Endothelial cell (in vitro differentiated cells): ENCODE data around the gene NDUFA6. TPM values are rescaled to one million over a fixed set of nuclear protein-coding genes. Genes with fewer than 3 reads are reported as not detected.
A peak's percentile ranks its signal among the peaks of the same experiment; 100 is the strongest.
"Not testable (repeated sequence)": the region's sequence is repeated elsewhere in the genome, so short reads cannot be mapped to it uniquely, and the experiment has no call there.

Experiments
- DNase-seq: peaks from one replicate; pipeline ENCODE4 v3.0.0; 2021; ENCODE audit warnings: low spot score
- H3K27ac Mint-ChIP-seq: one replicate; pipeline ENCODE4 v1.8.0; 2021; ENCODE audit warnings: mixed read lengths, inconsistent platforms; ENCODE audit not compliant: unreplicated experiment
- H3K27me3 Mint-ChIP-seq: one replicate; pipeline ENCODE4 v1.8.0; 2021; ENCODE audit warnings: mild to moderate bottlenecking, moderate library complexity, mixed read lengths, inconsistent platforms; ENCODE audit not compliant: unreplicated experiment
- H3K36me3 Mint-ChIP-seq: one replicate; pipeline ENCODE4 v1.8.0; 2021; ENCODE audit warnings: mild to moderate bottlenecking, low read depth, mixed read lengths, inconsistent platforms; ENCODE audit not compliant: unreplicated experiment
- H3K4me1 Mint-ChIP-seq: one replicate; pipeline ENCODE4 v1.8.0; 2021; ENCODE audit warnings: mild to moderate bottlenecking, mixed read lengths, inconsistent platforms; ENCODE audit not compliant: unreplicated experiment
- H3K4me3 Mint-ChIP-seq: one replicate; pipeline ENCODE4 v1.8.0; 2021; ENCODE audit warnings: mild to moderate bottlenecking, mixed read lengths, inconsistent platforms; ENCODE audit not compliant: unreplicated experiment
- H3K9me3 Mint-ChIP-seq: one replicate; pipeline ENCODE4 v1.8.0; 2021; ENCODE audit warnings: mixed read lengths, inconsistent platforms; ENCODE audit not compliant: unreplicated experiment
- CTCF ChIP-seq: fragments of 200-600 bp; sonication (generic); IDR thresholded peaks from one replicate; pipeline ENCODE4 v1.5.0; 2021; ENCODE audit warnings: antibody characterized with exemption; ENCODE audit not compliant: unreplicated experiment
- total RNA-seq: library from RNA; stranded (reverse); fragmentation: NEBNext Ultra II Directional; extraction: Animal tissue kit (Norgen Biotek cat#: 25700); gene quantifications from one replicate; pipeline ENCODE4 v1.2.1, GENCODE V29; 2021; ENCODE audit not compliant: unreplicated experiment

The NDUFA6 gene
- total RNA-seq, 1 donor from 2014 or later = 54.9 TPM

DNA sequence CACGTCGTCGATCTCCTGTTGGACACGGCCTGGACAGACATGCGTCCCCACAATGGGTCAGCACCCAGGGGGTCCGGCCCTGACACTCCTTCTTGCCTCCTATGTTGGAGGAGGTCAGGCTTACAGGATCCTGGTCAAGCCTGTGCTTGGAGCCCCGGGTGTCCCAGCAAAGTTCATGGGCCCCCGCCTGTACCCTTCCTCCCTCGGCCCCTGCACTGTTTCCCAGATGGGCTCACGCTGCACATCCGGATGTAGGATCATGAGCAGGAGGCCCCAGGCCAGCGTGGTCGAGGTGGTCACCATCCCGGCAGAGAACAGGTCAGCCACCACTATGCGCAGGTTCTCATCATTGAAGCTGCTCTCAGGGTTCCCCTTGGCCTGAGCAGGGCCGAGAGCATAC is 37.0 kb upstream of the NDUFA6 start:
- peak overlapping the region; percentile 30 for H3K27ac Mint-ChIP-seq
- peaks cover 4% of the 10 kb centered on the region for H3K27me3 Mint-ChIP-seq
- DNase-seq = no peak
- TF ChIP-seq CTCF = no peak
- no peaks in the 10 kb centered on the region for H3K9me3 Mint-ChIP-seq
- no peaks in the 10 kb centered on the region for H3K4me1 Mint-ChIP-seq
- H3K36me3 Mint-ChIP-seq = peaks cover 4% of the 10 kb centered on the region
- no peak overlapping the region for H3K4me3 Mint-ChIP-seq

GRCh38 chr22:42123529-42123928 is 33.0 kb upstream of the NDUFA6 start:
- not testable (repeated sequence) for H3K36me3 Mint-ChIP-seq, H3K9me3 Mint-ChIP-seq, H3K27me3 Mint-ChIP-seq, H3K4me3 Mint-ChIP-seq, H3K27ac Mint-ChIP-seq, DNase-seq
- peaks cover 11% of the 10 kb centered on the region for H3K4me1 Mint-ChIP-seq

DNA sequence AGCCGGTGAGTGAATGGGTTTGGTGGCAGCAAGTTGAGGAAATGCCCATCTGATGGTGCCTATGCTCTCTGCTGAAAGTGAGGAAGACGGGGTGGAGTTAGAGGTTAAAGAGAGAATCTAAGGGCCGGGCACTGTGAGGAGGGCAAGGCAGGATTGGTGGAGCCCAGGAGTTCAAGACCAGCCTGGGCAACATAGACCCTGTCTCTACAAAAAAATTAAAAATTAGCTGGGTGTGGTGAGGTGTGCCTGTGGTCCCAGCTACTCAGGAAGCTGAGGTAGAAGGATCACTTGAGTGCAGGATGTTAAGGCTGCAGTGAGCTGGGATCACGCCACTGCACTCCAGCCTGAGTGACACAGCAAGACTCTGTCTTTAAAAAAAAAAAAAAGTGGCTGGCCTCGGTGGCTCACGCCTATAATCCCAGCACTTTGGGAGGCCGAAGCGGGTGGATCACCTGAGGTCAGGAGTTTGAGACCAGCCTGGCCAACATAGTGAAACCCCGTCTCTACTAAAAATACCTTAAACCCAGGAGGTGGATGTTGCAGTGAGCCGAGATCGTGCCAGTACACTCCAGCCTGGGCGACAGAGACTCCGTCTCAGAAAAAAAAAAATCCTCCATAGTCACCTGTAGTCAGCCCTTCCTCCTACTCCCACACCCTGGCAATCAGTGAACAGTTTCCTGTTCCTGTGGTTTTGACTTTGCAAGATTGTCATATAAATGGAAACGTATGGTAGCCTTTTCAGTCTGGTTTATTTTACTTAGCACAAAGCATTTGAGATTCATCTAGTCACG is 29.9 kb upstream of the NDUFA6 start:
- H3K27me3 Mint-ChIP-seq, H3K9me3 Mint-ChIP-seq, DNase-seq, H3K27ac Mint-ChIP-seq: not testable (repeated sequence)
- Mint-ChIP-seq H3K36me3 (peaks cover 11% of the 10 kb centered on the region), H3K4me1 (peaks cover 11% of the 10 kb centered on the region), H3K4me3 (peak overlapping the region; percentile 17)

DNA sequence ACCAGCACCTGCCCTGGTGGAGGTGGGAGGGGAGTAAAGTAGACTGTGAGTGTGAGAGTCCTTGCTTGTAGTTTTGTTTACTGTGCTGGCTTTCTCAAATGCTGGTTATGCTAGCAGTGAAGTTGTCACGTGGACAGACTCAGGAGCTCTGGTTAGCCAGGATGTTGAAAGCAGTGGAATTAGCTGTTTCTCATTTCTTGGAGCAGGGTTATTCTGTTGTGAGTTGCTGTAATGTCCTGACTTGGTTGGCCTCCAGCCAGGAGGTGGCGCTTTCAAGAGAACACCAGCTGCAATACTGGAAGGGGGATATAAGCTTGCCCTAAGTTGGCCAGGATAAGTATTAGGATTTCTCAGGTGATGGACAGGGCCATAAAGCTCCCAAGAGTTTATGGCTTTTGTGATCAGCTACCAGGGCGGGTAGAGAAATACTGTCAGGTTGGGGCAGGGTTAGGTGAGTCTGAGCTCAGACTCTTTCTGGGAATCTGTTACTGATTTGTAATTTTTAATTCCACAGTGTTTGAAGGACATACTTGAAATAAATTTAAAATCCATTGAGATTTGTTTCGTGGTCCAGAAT is 26.4 kb upstream of the NDUFA6 start:
- Mint-ChIP-seq H3K27ac (no peak overlapping the region), H3K27me3 (peaks cover 3% of the 10 kb centered on the region), H3K4me1 (peaks cover 11% of the 10 kb centered on the region), H3K9me3 (no peaks in the 10 kb centered on the region), H3K4me3 (no peak overlapping the region), H3K36me3 (peaks cover 15% of the 10 kb centered on the region)
- no peak for TF ChIP-seq CTCF
- no peak for DNase-seq

DNA sequence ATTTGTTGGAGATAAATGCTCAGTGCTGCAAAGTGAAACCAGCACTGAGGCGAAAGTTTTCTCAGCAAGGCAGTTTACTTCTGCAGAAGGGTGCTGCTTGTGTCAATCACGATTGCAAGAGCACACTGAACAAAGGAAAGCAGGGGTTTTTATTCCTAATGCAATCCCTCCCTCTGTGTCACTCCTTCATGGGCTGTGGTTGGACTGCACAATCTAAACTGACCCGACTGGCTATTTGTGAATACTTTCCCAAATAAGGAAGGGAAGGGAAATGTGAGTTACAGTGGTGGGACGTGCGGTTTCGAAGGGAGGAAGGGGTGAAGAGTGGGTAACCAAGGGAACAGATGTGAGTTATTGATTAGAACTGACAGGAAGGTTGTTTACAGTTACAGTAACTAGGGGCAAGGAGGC is 24.9 kb upstream of the NDUFA6 start:
- not testable (repeated sequence) for H3K9me3 Mint-ChIP-seq, H3K4me1 Mint-ChIP-seq, H3K27ac Mint-ChIP-seq, H3K27me3 Mint-ChIP-seq, DNase-seq
- peaks cover 15% of the 10 kb centered on the region for H3K36me3 Mint-ChIP-seq
- peak overlapping the region; percentile 56 for H3K4me3 Mint-ChIP-seq

DNA sequence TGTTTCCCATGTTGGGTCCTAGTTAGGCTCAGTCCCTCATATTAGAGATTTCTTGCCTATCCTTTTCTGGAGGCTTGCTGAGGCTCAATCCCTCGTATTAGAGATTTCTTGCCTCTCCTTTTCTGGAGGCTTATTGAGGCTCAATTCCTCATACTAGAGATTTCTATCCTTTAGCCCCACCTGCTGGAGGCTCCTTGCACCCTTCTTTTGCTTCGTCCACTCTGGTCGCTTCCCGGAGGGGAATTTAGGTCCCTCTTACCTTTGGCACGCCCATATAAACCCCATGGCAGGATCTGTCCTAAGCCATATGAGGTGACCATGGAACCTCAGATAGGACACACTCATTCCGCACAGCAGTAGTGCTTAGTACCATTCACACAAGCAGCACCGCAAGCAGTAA is 24.1 kb upstream of the NDUFA6 start:
- H3K36me3 Mint-ChIP-seq = peaks cover 15% of the 10 kb centered on the region
- no peak for DNase-seq
- no peak overlapping the region for H3K27ac Mint-ChIP-seq
- peaks cover 2% of the 10 kb centered on the region for H3K27me3 Mint-ChIP-seq
- no peak for TF ChIP-seq CTCF
- H3K9me3 Mint-ChIP-seq = no peaks in the 10 kb centered on the region
- peaks cover 2% of the 10 kb centered on the region for H3K4me1 Mint-ChIP-seq
- H3K4me3 Mint-ChIP-seq = no peak overlapping the region

- DNase-seq, H3K27ac Mint-ChIP-seq, H3K4me3 Mint-ChIP-seq, H3K27me3 Mint-ChIP-seq, H3K4me1 Mint-ChIP-seq, H3K9me3 Mint-ChIP-seq: not testable (repeated sequence)
- H3K36me3 Mint-ChIP-seq = peaks cover 12% of the 10 kb centered on the region
Measured at GRCh38 chr22:42112793-42113192, 22.2 kb upstream of the NDUFA6 start.
